GM18502 (cell line): ENCODE measurements around the gene RANBP2.

ENCODE experiments used
- ATAC-seq: cut with Tn5 transposase; IDR thresholded peaks from one replicate; pipeline ENCODE4 v1.9.1; 2021; ENCODE audit warnings: mild to moderate bottlenecking; ENCODE audit not compliant: unreplicated experiment, poor library complexity

Gene RANBP2

GRCh38 chr2:108833219-108833618 lies 113.9 kb downstream of the RANBP2 start:
- no peak for ATAC-seq

DNA sequence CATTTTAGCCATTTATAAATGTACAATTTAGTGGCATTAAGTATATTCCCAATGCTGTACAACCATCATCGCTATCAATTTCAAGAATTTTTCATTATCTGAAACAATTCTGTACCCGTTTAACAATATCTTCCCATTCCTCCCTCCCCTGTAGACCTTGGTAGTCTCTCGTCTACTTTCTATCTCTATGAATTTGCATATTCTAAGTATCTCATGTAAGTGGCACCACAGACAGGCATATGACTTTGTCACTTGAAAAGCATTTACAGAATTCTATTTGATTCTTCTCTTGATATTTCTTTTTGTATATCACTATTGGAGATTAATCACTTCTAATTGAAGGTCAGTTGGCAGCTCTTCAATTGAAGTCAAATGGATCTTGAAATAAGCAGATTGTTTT lies 115.3 kb downstream of the RANBP2 start:
- ATAC-seq: no peak

GRCh38 chr2:108835040-108835439 lies 115.8 kb downstream of the RANBP2 start:
- peak; percentile 47 for ATAC-seq
